NT2/D1 (cell line): ENCODE data around the gene FGD5.

ENCODE experiments used
- YY1 ChIP-seq: IDR thresholded peaks from 2 replicates; pipeline ENCODE4 v1.6.1; 2011; ENCODE audit not compliant: insufficient read length, insufficient read depth
- ZNF274 ChIP-seq: IDR thresholded peaks from 2 replicates; pipeline ENCODE4 v1.6.1; 2011; ENCODE audit warnings: mild to moderate bottlenecking, low read depth, low read length

- no peak for TF ChIP-seq YY1
- no peak for TF ChIP-seq ZNF274
Measured at GRCh38 chr3:14967285-14967684, 148.5 kb downstream of the FGD5 start.
